Activated CD4-positive, alpha-beta T cell treated with anti-CD3 and anti-CD28 coated beads, Interleukin-2, amount 50 U/mL, for 16 hours (primary cell): ENCODE results near the gene RAB44.

ENCODE experiments used
- DNase-seq: peaks from one replicate; pipeline ENCODE4 v3.0.0-alpha.2; 2020

RAB44 gene

GRCh38 chr6:36781669-36782068 lies 84.0 kb downstream of the RAB44 start:
- no peak for DNase-seq
